ENCODE results near the gene IL33. TPM values are rescaled to one million over a fixed set of nuclear protein-coding genes. Genes with fewer than 3 reads are reported as not detected.

IL33 gene
- polyA plus RNA-seq, 1 donor (not counting 4 experiments of a cell fraction or from before 2014, with no cell fraction given) = 7.8 TPM

- no peak overlapping the region for H2AFZ ChIP-seq (ENCODE audit: control insufficient read depth, low read length)
- no peaks in the 10 kb centered on the region for H3K27me3 ChIP-seq (ENCODE audit: control insufficient read depth, extremely low read depth, insufficient read depth, low read length)
- no peak overlapping the region for H3K27ac ChIP-seq (ENCODE audit: control insufficient read depth, insufficient read depth, low read length)
- H3K9me1 ChIP-seq (ENCODE audit: control insufficient read depth, extremely low read depth, insufficient read depth, low read length) = no peaks in the 10 kb centered on the region
- H3K4me1 ChIP-seq (ENCODE audit: control insufficient read depth, extremely low read depth, insufficient read depth, low read length) = peaks cover 9% of the 10 kb centered on the region
- no peaks in the 10 kb centered on the region for H3K79me2 ChIP-seq (ENCODE audit: control insufficient read depth, insufficient read depth, low read length)
- dilution Hi-C loops (cut with MboI; ENCODE audit: extremely low pct_ligation_motif_present, low sequenced_read_pairs) = loop anchor here (25.0 kb wide), 1 partner anchor 90 kb away; the partner anchor contains the start of gene IL33
- peak overlapping the region; percentile 22 for H3K4me2 ChIP-seq (ENCODE audit: control insufficient read depth, extremely low read depth, insufficient read depth, low read depth, low read length)
- DNase-seq (ENCODE audit: low read depth, low spot score) (peak; percentile 17), FAIRE-seq (peak; percentile 84)
- TF ChIP-seq CTCF (optimal IDR thresholded peaks at IDR 0.05 in 1 of 3, IDR thresholded peaks at IDR 0.05 in 1 of 3, conservative IDR thresholded peaks at IDR 0.05 in 1 of 3; ENCODE audit: extremely low read depth in 1 of 3, insufficient read depth in 2 of 3, low read length in 3 of 3) = no peak
- TF ChIP-seq EZH2 (IDR thresholded peaks at IDR 0.05; ENCODE audit: low read length) = no peak
- no peak overlapping the region for H3K9ac ChIP-seq (ENCODE audit: control insufficient read depth, extremely low read depth, insufficient read depth, low read length)
- H3K36me3 ChIP-seq (ENCODE audit: control insufficient read depth in 2 of 2, extremely low read depth in 1 of 2, insufficient read depth in 2 of 2, low read length in 2 of 2) = no peaks in the 10 kb centered on the region
- H3K9me3 ChIP-seq (ENCODE audit: control insufficient read depth, low read depth, low read length) = no peaks in the 10 kb centered on the region
- H4K20me1 ChIP-seq (ENCODE audit: control insufficient read depth, extremely low read depth, insufficient read depth, low read length) = no peaks in the 10 kb centered on the region
- H3K4me3 ChIP-seq (ENCODE audit: control insufficient read depth in 2 of 3, extremely low read depth in 1 of 3, insufficient read depth in 2 of 3, low read depth in 1 of 3, low read length in 3 of 3) = no peak overlapping the region
Observed at GRCh38 chr9:6302417-6302816, 86.8 kb downstream of the IL33 start.

- Histone ChIP-seq H3K27me3 (ENCODE audit: control insufficient read depth, extremely low read depth, insufficient read depth, low read length) (no peaks in the 10 kb centered on the region), H3K4me1 (ENCODE audit: control insufficient read depth, extremely low read depth, insufficient read depth, low read length) (peaks cover 9% of the 10 kb centered on the region), H3K4me2 (ENCODE audit: control insufficient read depth, extremely low read depth, insufficient read depth, low read depth, low read length) (no peak overlapping the region), H3K36me3 (ENCODE audit: control insufficient read depth in 2 of 2, extremely low read depth in 1 of 2, insufficient read depth in 2 of 2, low read length in 2 of 2) (no peaks in the 10 kb centered on the region), H3K9ac (ENCODE audit: control insufficient read depth, extremely low read depth, insufficient read depth, low read length) (no peak overlapping the region), H3K27ac (ENCODE audit: control insufficient read depth, insufficient read depth, low read length) (no peak overlapping the region), H3K4me3 (ENCODE audit: control insufficient read depth in 2 of 3, extremely low read depth in 1 of 3, insufficient read depth in 2 of 3, low read depth in 1 of 3, low read length in 3 of 3) (no peak overlapping the region), H3K9me1 (ENCODE audit: control insufficient read depth, extremely low read depth, insufficient read depth, low read length) (no peaks in the 10 kb centered on the region), H3K79me2 (ENCODE audit: control insufficient read depth, insufficient read depth, low read length) (no peaks in the 10 kb centered on the region), H2AFZ (ENCODE audit: control insufficient read depth, low read length) (no peak overlapping the region), H3K9me3 (ENCODE audit: control insufficient read depth, low read depth, low read length) (no peaks in the 10 kb centered on the region), H4K20me1 (ENCODE audit: control insufficient read depth, extremely low read depth, insufficient read depth, low read length) (no peaks in the 10 kb centered on the region)
- TF ChIP-seq EZH2 (IDR thresholded peaks at IDR 0.05; ENCODE audit: low read length) (no peak), CTCF (optimal IDR thresholded peaks at IDR 0.05 in 1 of 3, IDR thresholded peaks at IDR 0.05 in 1 of 3, conservative IDR thresholded peaks at IDR 0.05 in 1 of 3; ENCODE audit: extremely low read depth in 1 of 3, insufficient read depth in 2 of 3, low read length in 3 of 3) (no peak)
- DNase-seq (ENCODE audit: low read depth, low spot score) = no peak
- no peak for FAIRE-seq
- dilution Hi-C loops (cut with MboI; ENCODE audit: extremely low pct_ligation_motif_present, low sequenced_read_pairs) = loop anchor here (25.0 kb wide), 1 partner anchor 92 kb away; the partner anchor contains the start of gene IL33
Observed at GRCh38 chr9:6304232-6304631, 88.6 kb downstream of the IL33 start.

All from keratinocyte (primary cell).